NCI-H748 treated with DMSO at 0.1 percent for 48 hours (cell line): ENCODE measurements around the gene PIGZ.

Experiments used
- DNase-seq: peaks from one replicate; lab custom pipeline; 2025; lab: John Stamatoyannopoulos, UW

Gene PIGZ

DNA sequence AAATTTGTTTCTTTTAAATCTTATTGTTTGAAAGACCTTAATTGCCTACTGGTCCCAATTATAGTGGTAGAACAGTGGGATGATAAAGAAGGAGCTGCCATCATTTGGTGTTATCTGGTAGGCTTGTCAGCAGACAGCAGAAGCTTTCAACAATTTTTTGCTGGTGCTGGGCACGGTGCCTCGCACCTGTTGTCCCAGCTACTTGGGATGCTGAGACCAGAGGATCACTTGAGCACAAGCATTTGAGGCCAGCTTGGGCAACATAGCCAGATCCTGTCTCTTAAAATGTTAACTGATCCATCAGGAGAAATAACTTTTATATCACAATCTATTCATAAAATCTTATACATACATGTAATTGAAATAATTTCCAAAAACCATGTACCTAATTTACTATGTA is 64.9 kb downstream of the PIGZ start:
- DNase-seq = no peak

DNA sequence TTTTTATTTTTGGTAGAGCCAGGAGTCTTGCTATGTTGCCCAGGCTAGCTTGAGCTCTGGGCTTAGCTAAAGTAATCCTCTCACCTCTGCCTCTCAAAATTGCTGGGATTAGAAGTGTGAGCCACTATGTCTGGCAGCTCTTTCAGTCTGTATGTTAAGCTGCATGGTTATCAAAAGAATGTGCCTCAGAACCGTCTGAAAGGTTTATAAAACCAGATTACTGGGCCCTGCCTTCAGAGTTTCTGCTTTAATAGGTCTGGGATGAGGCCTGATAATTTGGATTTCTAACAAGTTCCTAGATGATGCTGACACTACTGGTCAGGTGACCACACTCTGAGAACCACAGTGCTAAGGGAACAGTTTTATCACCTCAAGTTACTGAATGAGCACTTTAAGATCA is 66.3 kb downstream of the PIGZ start:
- no peak for DNase-seq

DNA sequence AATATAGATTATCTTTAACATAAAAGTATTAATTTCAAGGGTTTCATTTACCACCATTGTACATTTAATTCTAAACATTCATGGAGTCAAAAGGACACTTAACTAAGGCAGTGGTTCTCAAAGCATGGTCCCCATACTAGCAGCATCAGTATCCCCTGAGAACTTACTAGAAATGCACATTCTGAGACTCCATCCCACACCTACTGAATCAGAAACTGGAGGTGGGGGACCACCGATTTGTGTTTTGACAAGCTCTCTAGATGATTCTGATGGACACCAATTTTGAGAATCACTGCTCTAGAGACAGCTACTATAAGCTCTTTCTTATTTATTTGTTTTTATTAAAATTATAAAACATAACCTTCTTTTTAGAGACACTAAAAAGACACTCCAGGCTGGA is 66.9 kb downstream of the PIGZ start:
- DNase-seq = no peak
